CD4-positive, alpha-beta T cell treated with Interleukin-2 at 100 ng/mL for 4 hours (primary cell): ENCODE data around the gene NPHP4.

ENCODE experiments used
- DNase-seq: peaks from one replicate; pipeline ENCODE4 v3.0.0-alpha.2; 2020; ENCODE audit warnings: low spot score

Gene NPHP4

GRCh38 chr1:5950201-5950895 lies 41.9 kb downstream of the NPHP4 start:
- DNase-seq: no peak

DNA sequence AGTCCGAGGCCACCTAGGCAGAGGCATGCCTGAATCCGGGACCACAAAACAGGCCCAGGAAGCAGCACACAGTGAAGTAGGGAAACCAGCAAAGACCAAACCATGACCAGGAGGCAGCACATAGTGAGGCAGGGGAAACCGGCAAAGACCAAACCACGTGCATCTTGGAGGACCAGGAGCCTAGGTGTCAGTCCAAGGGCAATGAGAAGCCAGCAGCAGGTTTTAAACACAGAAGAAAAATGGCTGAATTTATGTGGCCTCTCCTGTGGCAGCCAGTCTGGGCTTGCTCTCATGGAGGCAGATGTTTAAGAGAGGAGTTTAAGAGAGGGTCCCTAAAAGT lies 42.5 kb downstream of the NPHP4 start:
- no peak for DNase-seq

- no peak for DNase-seq
Measured at GRCh38 chr1:5949085-5949760, 43.0 kb downstream of the NPHP4 start.

- no peak for DNase-seq
Measured at GRCh38 chr1:5948681-5949005, 43.6 kb downstream of the NPHP4 start.

- DNase-seq: no peak
Measured at GRCh38 chr1:5947978-5948680, 44.1 kb downstream of the NPHP4 start.

- no peak for DNase-seq
Measured at GRCh38 chr1:5947071-5947821, 45.0 kb downstream of the NPHP4 start.

DNA sequence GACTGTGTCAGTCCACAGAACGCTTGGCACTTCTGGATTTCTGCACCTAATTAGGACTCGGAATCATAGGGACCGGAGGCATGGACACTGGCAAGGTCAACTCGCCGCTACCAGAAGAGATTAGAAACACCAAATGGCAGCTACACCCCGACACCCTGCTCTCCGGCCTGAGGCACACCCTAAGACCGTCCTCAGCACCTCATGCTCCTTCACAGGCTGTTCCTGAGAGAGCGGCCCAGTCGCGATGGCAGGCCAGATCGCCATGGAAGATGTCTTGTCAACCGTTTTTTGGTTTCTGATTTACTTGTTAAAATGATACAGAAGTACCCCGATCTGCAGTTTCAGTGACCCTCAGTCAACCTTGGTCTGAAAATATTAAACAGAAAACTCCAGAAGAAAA lies 46.8 kb downstream of the NPHP4 start:
- no peak for DNase-seq

GRCh38 chr1:5944843-5945167 lies 47.4 kb downstream of the NPHP4 start:
- no peak for DNase-seq

DNA sequence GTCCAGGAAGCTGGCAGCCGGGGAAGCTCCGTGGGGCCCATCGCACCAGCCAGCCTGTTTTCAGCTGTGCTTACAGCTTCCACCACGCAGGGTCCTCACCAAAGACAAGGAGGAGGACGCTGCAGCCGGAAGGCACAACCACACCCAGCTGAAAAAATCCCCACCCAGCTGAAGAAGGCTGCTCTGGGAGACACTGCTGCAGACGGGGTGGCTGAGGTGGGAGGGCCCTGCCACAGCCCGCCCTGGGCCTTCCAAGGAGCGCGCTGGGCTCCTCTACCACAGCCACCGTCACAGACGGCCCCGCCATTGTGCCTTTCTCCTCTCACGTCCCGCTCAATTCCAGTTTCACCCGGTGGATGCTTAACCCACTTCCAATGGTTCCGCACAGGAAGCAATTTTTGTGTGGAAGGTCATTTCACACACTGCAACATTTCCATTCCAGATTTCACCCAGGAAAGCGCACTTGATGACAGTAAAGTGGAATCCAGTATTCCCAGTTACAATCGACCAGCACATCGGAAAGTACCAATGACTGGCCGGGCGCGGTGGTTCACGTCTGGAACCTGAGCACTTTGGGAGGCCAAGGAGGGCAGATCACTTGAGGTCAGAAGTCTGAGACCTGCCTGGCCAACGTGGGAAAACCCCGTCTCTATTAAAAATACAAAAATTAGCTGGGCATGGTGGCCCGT lies 47.9 kb downstream of the NPHP4 start:
- no peak for DNase-seq

GRCh38 chr1:5943343-5944124 lies 48.7 kb downstream of the NPHP4 start:
- no peak for DNase-seq

DNA sequence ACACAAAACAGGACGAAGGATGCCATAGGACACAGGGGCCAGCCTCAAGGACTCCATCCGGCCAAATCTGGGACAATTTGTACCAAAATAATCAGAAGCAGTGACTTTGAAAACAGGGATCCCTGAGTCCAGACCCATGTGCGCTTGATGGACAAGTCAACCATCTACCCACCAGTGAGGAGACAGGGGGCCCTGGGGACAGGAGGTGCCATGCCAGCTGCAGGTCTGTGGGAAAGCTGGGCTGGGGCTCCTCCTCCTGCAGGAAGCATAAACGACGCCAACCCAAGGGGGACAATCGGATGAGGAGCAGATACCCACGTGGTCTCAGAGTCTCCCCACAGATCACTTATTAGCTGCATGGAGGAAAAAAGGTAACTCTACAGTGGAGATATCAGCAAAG lies 50.6 kb downstream of the NPHP4 start:
- no peak for DNase-seq

DNA sequence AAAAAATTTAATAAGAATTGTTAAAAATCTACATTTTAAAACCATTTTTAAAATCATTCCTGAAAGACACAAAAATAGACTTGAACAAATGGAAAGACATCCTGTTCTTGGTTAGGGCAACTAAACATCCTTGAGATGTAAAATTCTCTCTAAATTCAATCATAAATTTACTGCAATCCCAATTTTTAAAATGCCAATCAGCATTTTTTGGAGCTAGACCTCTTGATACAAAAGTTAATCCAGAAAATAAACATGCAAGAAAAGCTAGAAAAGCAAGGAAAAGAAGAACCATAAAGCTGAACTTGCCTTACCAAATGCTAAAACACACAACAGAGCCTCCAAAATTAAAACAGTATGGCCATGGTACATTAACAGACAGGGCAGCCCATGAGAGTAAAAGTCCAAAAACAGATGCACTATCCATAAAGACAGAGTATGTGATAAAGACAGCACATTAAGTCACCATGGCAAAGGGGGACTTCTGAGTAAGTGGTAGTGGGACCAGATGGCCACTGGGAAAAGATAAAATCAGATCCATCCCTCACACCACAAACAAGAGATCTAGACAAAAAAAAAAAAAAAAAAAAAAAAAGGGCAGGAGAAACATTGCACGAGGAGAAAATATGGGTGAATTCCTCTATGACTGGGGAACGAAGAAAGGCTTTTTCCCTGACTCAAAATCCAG lies 51.4 kb downstream of the NPHP4 start:
- DNase-seq: no peak

- DNase-seq: no peak
Measured at GRCh38 chr1:5939271-5940170, 52.7 kb downstream of the NPHP4 start.

DNA sequence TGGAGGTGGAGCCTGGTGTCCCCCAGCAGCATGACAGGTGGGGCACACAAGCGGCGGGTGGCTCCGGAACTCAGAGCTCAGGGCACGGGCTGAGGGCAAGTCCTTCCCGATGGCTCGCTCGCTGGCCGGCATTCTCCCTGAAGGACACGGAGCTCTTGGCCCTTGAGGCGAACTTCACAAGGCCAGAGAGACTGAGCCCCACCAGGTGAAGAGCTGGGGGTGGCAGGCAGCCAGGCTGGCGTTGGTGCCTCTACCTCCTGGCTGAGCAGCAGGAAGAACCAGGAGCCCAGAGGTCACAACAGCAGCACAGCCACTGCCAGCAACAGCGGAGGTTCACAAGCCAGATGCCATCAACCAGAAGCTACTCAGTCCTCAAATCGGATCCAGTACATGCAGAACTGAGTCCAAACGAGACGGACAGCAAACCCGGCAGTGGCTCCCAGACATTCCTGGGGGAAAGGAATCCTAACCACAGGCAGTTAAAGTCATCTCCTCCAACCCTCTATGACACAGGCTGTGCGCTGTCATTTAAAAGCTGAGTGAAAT lies 54.1 kb downstream of the NPHP4 start:
- DNase-seq: no peak

- DNase-seq: no peak
Measured at GRCh38 chr1:5937373-5937857, 54.8 kb downstream of the NPHP4 start.

GRCh38 chr1:5936621-5937372 lies 55.4 kb downstream of the NPHP4 start:
- no peak for DNase-seq

DNA sequence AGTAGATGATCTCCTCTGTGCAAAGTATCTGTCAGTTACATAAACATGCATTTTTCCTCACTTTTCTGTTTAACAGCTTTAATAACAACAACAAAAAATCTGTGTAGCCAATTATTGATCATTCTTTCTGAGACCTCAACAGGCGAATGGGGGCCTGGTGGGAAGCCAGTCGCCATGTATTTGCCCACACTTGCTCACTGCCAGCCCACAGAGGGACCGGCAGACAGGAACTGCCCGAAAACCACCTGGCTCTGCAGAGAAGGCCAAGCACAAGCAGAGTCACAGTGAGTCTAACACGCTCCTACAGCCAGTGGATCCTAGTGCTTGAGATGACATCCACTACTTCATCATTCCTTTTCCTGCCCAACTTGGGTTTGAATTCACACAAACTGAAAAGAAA lies 56.1 kb downstream of the NPHP4 start:
- no peak for DNase-seq

DNA sequence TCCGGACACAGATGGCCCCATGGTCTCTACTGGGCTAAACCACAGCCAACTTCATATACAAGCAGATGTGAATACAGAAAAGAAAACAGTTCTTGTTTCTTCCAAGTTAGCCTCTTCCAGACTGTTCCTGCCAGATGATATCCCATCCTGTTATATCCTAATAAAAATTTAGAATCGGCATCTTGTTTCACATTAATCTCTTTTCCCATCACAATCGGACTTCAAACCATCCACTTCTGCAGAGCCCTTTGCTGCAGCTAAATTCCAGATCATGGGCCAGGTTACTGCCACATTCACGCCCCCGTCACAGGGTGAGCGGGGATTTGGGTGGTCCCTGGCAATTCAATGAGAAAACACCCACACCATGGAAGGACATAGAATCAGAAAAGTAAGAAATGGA lies 57.2 kb downstream of the NPHP4 start:
- no peak for DNase-seq
